ENCODE measurements around the gene RET.

- no peak for TF ChIP-seq CTCF (conservative IDR thresholded peaks at IDR 0.05; ENCODE audit: low read depth, low read length)
- TF ChIP-seq EZH2 (IDR thresholded peaks at IDR 0.05; ENCODE audit: borderline replicate concordance, low read depth, low read length, poor library complexity, severe bottlenecking): no peak
These were observed 64.6 kb downstream of the RET start for GRCh38 chr10:43141421-43141820.
